ENCODE data around the gene WDR86. TPM values are rescaled to one million over a fixed set of nuclear protein-coding genes. Genes with fewer than 3 reads are reported as not detected.

WDR86 gene
- total RNA-seq = not detected in 2 replicates

DNA sequence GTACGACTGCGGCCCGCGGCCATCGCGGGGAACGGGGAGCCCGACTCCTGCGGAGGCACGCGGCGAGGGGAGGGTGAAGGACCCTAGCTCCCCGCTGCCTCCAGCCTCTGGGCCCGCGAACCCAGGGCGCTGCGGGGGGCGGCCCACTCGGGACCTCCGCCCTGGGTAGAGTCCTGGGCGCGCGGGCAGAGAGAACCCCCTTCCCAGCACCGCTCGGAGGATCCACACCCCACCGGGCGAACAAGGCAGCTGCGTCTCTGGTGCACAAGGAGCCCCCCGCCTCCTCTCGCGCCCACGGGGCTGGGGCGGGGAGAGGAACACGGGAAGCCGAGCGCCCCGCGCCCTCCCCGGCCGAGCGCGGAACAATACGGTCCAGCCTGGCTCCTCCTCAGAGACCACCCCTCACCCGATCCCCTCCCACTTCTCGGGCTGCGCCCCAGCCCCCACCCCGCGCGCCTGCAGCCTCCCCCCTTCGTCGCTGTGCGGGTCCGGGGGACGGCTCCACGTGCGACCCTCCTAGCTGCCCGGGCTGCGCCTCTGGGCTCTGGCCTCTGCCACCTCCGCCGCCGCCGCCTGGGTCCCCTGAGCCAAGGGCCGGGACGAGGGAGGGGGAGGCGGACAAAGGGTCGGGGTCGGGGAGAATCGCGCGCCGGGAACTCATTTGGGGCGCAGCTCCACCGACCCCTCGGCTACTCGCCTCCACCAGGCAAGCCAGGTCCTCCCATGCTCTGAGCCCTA lies at the start of gene WDR86:
TSS of gene WDR86 (minus strand) at position 372 of the 738 bp plus-strand sequence. CDS start 449 bp downstream, outside the sequence.

GRCh38 chr7:151439855-151440798 lies 30.3 kb upstream of the WDR86 start, which contains the start of gene CRYGN:
CRYGN (minus strand) TSS chr7:151440141; CDS start chr7:151439917, 224 bp downstream.

DNA sequence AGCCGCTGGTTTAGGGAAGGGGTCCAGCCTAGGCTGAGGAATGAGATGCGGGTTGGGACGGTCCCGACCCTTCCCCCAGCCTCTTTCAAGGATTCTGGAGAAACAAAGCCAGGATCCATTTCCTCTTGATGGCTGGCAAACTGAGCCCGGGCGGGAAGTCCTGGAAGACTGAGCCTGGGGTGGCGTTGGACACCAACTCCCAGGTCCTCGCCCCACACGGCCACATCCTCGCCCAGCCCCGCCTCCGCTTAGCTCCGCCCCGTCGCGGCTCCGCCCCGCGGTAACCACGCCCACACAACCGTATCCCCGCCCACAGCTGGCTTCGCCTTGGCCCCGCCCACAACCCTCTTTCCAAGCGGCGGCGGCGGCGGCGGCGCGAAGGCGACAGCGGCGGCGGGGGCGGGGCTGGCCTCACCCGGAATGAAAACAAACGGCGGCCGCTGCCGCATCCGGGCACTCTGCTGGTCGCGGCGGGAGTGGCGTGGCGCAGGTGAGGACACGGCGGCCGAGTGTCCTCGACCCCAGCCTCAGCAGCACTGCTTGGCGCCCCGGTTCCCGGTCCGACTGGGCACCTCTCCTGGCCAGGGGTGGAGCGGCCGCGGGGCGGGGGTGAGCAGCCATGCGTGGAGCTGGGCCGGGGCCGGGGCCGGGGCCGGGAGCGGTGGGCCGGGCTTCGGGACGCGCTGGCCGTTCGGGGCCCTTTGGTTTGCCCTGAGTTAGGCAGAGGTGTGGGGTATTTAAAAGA lies 68.3 kb downstream of the WDR86 start, which contains the start of gene NUB1:
TSS of gene NUB1 (plus strand) at position 456 of the 745 bp plus-strand sequence. CDS start 3,538 bp downstream, outside the sequence.

Other genes with a start within 250 kb of the WDR86 start
- not detected in 2 replicates for gene GBX1, start 242.3 kb downstream of the WDR86 start, total RNA-seq
- not detected in 2 replicates for gene ASB10, start 222.8 kb downstream of the WDR86 start, total RNA-seq
- not detected in 2 replicates for gene H2BK1, start 199.6 kb downstream of the WDR86 start, total RNA-seq
- 72.6 and 73.6 TPM in 2 replicates for gene ABCF2, start 182.8 kb downstream of the WDR86 start, total RNA-seq
- gene CHPF2, start 177.6 kb downstream of the WDR86 start, total RNA-seq = 66.8 and 70.4 TPM in 2 replicates
- 0.33 and 0.59 TPM in 2 replicates for gene SMARCD3, start 161.3 kb downstream of the WDR86 start, total RNA-seq
- 52.8 and 56.6 TPM in 2 replicates for gene NUB1, start 68.2 kb downstream of the WDR86 start, total RNA-seq
- gene CRYGN, start 30.1 kb upstream of the WDR86 start, total RNA-seq = 0.05 TPM in 1 of 2 replicates, not detected in the other
- gene RHEB, start 109.9 kb upstream of the WDR86 start, total RNA-seq = 115 and 121 TPM in 2 replicates